ENCODE data around the gene ADORA1.

The ADORA1 gene

DNA sequence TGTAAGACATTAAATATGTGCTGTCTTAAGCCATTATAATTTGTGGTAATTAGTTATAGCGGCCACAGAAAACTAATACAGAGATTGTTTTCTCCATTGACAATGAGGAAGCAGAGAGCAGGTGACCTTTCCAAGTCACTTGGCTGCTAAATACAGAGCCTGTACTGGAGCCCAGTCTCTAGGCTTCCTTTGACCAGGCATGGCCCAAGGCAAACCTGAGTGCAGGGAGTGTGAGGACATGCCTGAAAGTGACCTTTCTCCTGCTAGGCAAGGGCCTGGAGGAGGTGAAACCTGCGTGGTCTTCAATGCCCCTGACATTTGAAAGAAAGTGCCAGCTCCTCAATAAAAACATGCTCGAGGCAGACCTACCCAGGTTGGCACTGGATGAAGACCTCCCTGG is 71.5 kb downstream of the ADORA1 start:
- no peaks in the 10 kb centered on the region for H3K9me3 ChIP-seq (ENCODE audit: control insufficient read depth in 1 of 2, low read length in 2 of 2)
- H3K27me3 ChIP-seq (ENCODE audit: control insufficient read depth in 1 of 2, insufficient read depth in 2 of 2, low read length in 2 of 2): no peaks in the 10 kb centered on the region
- no peak overlapping the region for H3K4me3 ChIP-seq (ENCODE audit: low read depth in 1 of 2, low read length in 2 of 2)
- H3K9ac ChIP-seq (ENCODE audit: low read depth in 1 of 2, low read length in 2 of 2): no peak overlapping the region
- H3K27ac ChIP-seq (ENCODE audit: low read depth, low read length): no peak overlapping the region
- H3K36me3 ChIP-seq (ENCODE audit: control insufficient read depth in 1 of 2, insufficient read depth in 2 of 2, low read length in 2 of 2): no peaks in the 10 kb centered on the region
- peaks cover 3 to 6% of the 10 kb centered on the region in 2 donors for H3K4me1 ChIP-seq (ENCODE audit: control insufficient read depth in 1 of 2, insufficient read depth in 2 of 2, low read length in 2 of 2)

DNA sequence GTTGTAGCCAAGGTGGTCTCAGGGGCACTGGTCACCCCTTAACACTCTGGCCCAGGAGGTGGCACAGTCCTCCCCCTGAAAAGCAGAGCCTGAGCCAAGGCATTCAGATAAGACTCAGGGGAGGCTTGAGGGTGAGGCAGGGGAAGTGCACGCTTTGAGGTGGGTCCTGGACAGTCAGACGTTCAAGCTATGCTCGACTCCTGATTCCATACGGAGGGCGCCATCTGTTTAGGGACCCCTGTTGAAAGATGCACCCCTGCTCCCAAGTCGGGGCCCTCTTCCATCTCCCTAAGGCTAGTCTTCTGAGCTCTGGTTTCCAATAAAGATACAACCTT is 71.9 kb downstream of the ADORA1 start:
- no peaks in the 10 kb centered on the region for H3K9me3 ChIP-seq (ENCODE audit: control insufficient read depth in 1 of 2, low read length in 2 of 2)
- peaks cover 3 to 6% of the 10 kb centered on the region in 2 donors for H3K4me1 ChIP-seq (ENCODE audit: control insufficient read depth in 1 of 2, insufficient read depth in 2 of 2, low read length in 2 of 2)
- H3K4me3 ChIP-seq (ENCODE audit: low read depth in 1 of 2, low read length in 2 of 2): no peak overlapping the region
- H3K36me3 ChIP-seq (ENCODE audit: control insufficient read depth in 1 of 2, insufficient read depth in 2 of 2, low read length in 2 of 2): no peaks in the 10 kb centered on the region
- H3K9ac ChIP-seq (ENCODE audit: low read depth in 1 of 2, low read length in 2 of 2): no peak overlapping the region
- no peak overlapping the region for H3K27ac ChIP-seq (ENCODE audit: low read depth, low read length)
- H3K27me3 ChIP-seq (ENCODE audit: control insufficient read depth in 1 of 2, insufficient read depth in 2 of 2, low read length in 2 of 2): no peaks in the 10 kb centered on the region

DNA sequence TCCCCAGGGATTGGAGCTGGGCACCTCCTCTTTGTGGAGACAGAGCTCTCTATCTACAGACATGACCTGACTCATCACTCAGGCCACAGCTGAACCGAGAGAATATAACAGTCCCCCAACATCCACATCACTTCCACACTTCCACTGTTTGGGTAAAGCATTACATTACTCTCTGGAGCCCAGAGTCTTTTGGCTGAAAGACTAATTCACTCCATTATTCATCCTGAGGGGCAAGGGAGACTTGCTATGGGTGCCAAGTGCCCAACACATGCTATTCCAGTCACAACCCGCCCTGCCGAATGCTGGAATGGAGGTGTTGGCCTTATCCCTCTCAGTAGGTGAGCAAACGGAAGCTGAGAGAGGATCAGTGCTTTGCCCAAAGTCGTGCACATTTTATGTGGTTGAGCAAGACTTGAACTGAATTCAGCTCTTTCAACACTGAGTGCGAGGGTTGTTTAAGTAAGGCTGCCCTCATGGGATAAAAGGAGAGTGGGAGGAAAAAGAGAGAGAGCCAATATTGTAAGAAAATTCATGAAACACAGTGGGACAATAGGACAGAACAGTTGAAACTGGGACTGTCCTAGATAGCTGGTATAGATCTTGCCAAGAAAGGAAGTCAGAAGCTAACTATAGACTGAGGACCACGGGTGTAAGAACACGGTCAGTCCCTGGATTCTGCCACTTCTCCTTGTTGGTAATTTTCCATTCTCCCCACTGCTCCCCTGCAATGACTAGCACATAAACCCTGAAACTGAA is 72.5 kb downstream of the ADORA1 start:
- no peaks in the 10 kb centered on the region for H3K36me3 ChIP-seq (ENCODE audit: control insufficient read depth in 1 of 2, insufficient read depth in 2 of 2, low read length in 2 of 2)
- H3K4me1 ChIP-seq (ENCODE audit: control insufficient read depth in 1 of 2, insufficient read depth in 2 of 2, low read length in 2 of 2): peaks cover 3 to 6% of the 10 kb centered on the region in 2 donors
- no peak overlapping the region for H3K27ac ChIP-seq (ENCODE audit: low read depth, low read length)
- H3K9me3 ChIP-seq (ENCODE audit: control insufficient read depth in 1 of 2, low read length in 2 of 2): no peaks in the 10 kb centered on the region
- no peak overlapping the region for H3K4me3 ChIP-seq (ENCODE audit: low read depth in 1 of 2, low read length in 2 of 2)
- no peaks in the 10 kb centered on the region for H3K27me3 ChIP-seq (ENCODE audit: control insufficient read depth in 1 of 2, insufficient read depth in 2 of 2, low read length in 2 of 2)
- H3K9ac ChIP-seq (ENCODE audit: low read depth in 1 of 2, low read length in 2 of 2): no peak overlapping the region

DNA sequence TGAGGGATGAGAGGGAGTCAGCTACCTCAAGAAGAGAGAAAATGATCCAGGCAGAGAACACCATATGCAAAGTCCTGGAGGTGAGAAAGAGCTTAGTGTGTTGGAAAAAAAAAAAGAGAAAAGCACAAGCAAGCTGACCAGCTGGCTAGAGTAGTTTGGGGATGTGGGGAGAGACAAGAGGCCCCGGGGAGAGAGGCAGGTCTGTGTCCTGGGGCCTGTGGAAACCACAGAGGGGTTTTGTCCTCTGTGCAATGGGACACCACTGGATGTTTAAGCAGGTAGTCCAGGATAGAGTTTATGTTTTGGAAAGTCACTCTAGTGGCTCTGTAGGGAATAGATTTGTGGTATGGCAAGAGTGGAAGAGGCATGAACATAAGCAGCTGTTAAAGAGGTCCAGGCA is 73.4 kb downstream of the ADORA1 start:
- Histone ChIP-seq H3K27ac (ENCODE audit: low read depth, low read length) (no peak overlapping the region), H3K36me3 (ENCODE audit: control insufficient read depth in 1 of 2, insufficient read depth in 2 of 2, low read length in 2 of 2) (no peaks in the 10 kb centered on the region), H3K4me3 (ENCODE audit: low read depth in 1 of 2, low read length in 2 of 2) (no peak overlapping the region), H3K4me1 (ENCODE audit: control insufficient read depth in 1 of 2, insufficient read depth in 2 of 2, low read length in 2 of 2) (peaks cover 0 to 6% of the 10 kb centered on the region in 2 donors), H3K9ac (ENCODE audit: low read depth in 1 of 2, low read length in 2 of 2) (no peak overlapping the region), H3K9me3 (ENCODE audit: control insufficient read depth in 1 of 2, low read length in 2 of 2) (no peaks in the 10 kb centered on the region), H3K27me3 (ENCODE audit: control insufficient read depth in 1 of 2, insufficient read depth in 2 of 2, low read length in 2 of 2) (no peaks in the 10 kb centered on the region)

DNA sequence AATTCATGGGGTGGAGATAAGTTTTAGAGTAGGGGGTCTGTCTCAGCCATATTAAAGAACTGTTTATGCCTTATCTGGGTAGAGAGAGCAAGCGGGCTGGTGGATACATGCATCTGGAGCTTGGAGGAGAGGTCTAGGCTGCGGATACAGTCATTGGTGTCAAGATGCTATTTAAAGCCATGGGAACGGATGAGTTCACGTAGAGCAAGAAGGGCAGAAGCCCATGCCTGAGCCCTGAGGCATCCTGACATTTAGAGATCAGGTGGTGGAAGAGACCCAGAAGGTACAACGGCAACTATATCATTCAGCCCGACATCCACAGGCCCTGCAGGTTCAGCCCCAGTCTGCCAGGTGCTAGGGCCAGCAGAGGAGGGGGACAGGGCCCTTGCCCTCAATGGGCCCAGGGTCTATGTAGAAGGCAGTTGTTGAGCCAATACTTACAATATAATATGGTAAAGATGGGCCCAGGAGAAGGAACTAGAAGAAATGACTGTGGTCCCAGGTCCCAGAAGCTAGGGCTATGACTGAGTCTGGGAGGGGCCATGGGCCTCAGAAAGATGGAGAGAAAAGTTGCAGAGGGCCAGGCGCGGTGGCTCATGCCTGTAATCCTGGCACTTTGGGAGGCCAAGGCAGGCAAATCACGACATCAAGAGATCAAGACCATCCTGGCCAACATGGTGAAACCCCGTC is 74.1 kb downstream of the ADORA1 start:
- Histone ChIP-seq H3K36me3 (ENCODE audit: control insufficient read depth in 1 of 2, insufficient read depth in 2 of 2, low read length in 2 of 2) (no peaks in the 10 kb centered on the region), H3K27me3 (ENCODE audit: control insufficient read depth in 1 of 2, insufficient read depth in 2 of 2, low read length in 2 of 2) (no peaks in the 10 kb centered on the region), H3K9ac (ENCODE audit: low read depth in 1 of 2, low read length in 2 of 2) (no peak overlapping the region), H3K27ac (ENCODE audit: low read depth, low read length) (no peak overlapping the region), H3K4me1 (ENCODE audit: control insufficient read depth in 1 of 2, insufficient read depth in 2 of 2, low read length in 2 of 2) (peaks cover 0 to 6% of the 10 kb centered on the region in 2 donors), H3K4me3 (ENCODE audit: low read depth in 1 of 2, low read length in 2 of 2) (no peak overlapping the region), H3K9me3 (ENCODE audit: control insufficient read depth in 1 of 2, low read length in 2 of 2) (no peaks in the 10 kb centered on the region)

DNA sequence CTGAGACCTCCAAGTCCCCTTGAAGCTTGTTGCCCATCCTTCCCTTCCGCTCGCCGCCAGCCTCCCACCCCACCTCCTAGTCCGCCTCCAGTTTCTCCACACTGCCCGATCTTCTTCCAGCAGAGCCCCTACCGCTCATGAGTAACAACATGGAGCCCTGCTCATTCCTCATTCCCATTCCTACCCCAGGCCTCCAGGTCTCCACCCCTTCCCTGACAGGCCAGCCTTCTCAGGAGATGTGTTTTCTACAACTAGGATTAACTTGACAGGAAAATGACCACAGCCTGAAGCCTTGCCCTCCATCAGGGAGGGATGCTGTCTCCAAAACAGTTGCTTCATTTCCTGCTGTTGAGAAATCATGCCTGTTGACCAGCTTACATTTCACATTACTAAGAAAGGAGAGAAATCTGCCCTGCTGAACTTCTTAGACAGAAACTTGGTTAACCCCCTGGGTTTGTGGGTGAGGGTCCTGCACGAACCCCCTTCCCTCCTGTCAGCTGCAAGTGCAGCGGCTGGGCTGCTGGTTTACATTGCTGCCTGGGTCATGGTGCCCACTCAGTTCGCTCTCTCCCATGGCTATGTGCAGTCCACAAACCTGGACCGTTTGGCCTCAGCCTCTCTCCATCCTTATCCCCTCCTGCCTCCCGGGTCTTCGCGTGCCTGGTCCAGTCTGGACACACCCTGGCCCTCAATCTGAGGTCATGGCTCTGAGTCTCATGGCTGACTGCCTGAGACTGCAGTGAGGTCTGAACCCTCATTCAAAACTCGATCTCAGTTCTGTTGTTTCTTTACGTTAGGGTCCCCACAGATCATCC is 75.1 kb downstream of the ADORA1 start:
- H3K9me3 ChIP-seq (ENCODE audit: control insufficient read depth in 1 of 2, low read length in 2 of 2): no peaks in the 10 kb centered on the region
- no peaks in the 10 kb centered on the region for H3K36me3 ChIP-seq (ENCODE audit: control insufficient read depth in 1 of 2, insufficient read depth in 2 of 2, low read length in 2 of 2)
- no peak overlapping the region for H3K4me3 ChIP-seq (ENCODE audit: low read depth in 1 of 2, low read length in 2 of 2)
- peaks cover 0 to 6% of the 10 kb centered on the region in 2 donors for H3K4me1 ChIP-seq (ENCODE audit: control insufficient read depth in 1 of 2, insufficient read depth in 2 of 2, low read length in 2 of 2)
- no peaks in the 10 kb centered on the region for H3K27me3 ChIP-seq (ENCODE audit: control insufficient read depth in 1 of 2, insufficient read depth in 2 of 2, low read length in 2 of 2)
- H3K27ac ChIP-seq (ENCODE audit: low read depth, low read length): no peak overlapping the region
- no peak overlapping the region for H3K9ac ChIP-seq (ENCODE audit: low read depth in 1 of 2, low read length in 2 of 2)

DNA sequence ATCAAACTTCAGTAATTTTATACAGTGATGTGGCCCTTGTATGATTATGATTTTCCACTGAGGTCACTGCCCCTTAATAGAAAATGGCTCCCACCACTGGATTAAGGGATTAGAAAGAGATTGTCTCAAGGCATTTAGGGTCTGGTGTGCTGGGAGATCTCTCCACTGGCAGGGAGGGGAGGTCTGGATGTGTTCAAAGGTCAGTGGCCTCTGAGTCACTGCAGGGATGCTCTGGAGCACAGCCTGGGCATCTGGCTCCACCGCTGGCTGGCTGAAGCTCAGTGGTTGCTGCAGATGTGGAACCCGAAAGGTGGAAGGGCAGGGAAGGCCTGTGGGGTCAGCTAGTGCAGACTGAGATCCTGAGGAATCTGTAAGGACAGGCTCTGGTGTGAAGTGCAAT is 77.2 kb downstream of the ADORA1 start:
- H3K27ac ChIP-seq (ENCODE audit: low read depth, low read length): no peak overlapping the region
- no peaks in the 10 kb centered on the region for H3K9me3 ChIP-seq (ENCODE audit: control insufficient read depth in 1 of 2, low read length in 2 of 2)
- no peaks in the 10 kb centered on the region for H3K36me3 ChIP-seq (ENCODE audit: control insufficient read depth in 1 of 2, insufficient read depth in 2 of 2, low read length in 2 of 2)
- H3K27me3 ChIP-seq (ENCODE audit: control insufficient read depth in 1 of 2, insufficient read depth in 2 of 2, low read length in 2 of 2): no peaks in the 10 kb centered on the region
- peaks cover 0 to 6% of the 10 kb centered on the region in 2 donors for H3K4me1 ChIP-seq (ENCODE audit: control insufficient read depth in 1 of 2, insufficient read depth in 2 of 2, low read length in 2 of 2)
- H3K9ac ChIP-seq (ENCODE audit: low read depth in 1 of 2, low read length in 2 of 2): no peak overlapping the region
- no peak overlapping the region for H3K4me3 ChIP-seq (ENCODE audit: low read depth in 1 of 2, low read length in 2 of 2)

DNA sequence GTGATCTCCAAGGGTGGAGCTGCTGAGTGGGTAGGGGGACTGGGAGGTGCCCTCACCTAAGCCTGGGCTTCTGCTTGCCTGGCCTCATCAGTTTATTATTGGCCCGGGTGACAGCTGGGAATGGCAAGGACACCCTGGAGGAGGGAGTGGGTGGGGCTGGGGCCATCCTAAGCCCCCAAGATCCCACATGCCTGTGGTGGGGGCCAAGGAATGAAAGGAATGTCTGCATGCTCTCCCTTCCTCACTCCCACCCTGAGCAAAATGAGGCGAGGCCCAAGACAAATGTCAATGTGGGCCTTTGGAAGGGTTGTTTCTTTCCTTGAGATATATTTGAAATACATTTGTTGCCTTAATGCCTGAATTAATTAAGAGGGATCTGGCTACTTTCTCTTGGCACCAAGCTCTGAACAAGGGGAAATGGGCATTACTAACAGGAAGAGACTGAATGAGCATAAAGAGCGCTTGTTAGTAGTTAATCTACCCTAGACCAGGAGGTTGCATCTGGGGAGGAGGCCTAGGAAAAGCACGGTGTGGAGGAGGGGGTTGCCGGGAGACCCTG is 78.7 kb downstream of the ADORA1 start:
- Histone ChIP-seq H3K27ac (ENCODE audit: low read depth, low read length) (no peak overlapping the region), H3K4me3 (ENCODE audit: low read depth in 1 of 2, low read length in 2 of 2) (no peak overlapping the region), H3K4me1 (ENCODE audit: control insufficient read depth in 1 of 2, insufficient read depth in 2 of 2, low read length in 2 of 2) (no peaks in the 10 kb centered on the region)

DNA sequence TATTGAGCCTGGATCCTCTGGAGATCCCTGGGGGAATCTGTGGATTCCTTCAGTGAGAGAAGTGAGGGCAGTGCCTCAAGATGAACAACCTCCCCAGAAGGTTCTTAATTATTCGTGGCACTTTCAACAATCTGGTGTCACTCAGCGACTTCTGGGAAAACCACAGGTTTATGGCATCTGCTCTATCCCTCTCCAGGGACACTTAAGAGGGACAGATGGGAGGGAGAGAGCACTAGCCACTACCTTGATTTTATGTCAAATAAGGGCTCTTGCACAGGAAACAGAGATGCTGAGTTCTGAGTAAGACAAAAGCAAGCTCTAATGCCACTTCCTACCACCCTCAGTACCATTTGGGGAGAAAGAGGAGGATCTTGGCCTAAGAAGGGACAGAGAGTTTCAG is 80.2 kb downstream of the ADORA1 start:
- Histone ChIP-seq H3K27ac (ENCODE audit: low read depth, low read length) (no peak overlapping the region), H3K4me1 (ENCODE audit: control insufficient read depth in 1 of 2, insufficient read depth in 2 of 2, low read length in 2 of 2) (no peaks in the 10 kb centered on the region), H3K27me3 (ENCODE audit: control insufficient read depth in 1 of 2, insufficient read depth in 2 of 2, low read length in 2 of 2) (no peaks in the 10 kb centered on the region), H3K9ac (ENCODE audit: low read depth in 1 of 2, low read length in 2 of 2) (no peak overlapping the region), H3K9me3 (ENCODE audit: control insufficient read depth in 1 of 2, low read length in 2 of 2) (no peaks in the 10 kb centered on the region), H3K36me3 (ENCODE audit: control insufficient read depth in 1 of 2, insufficient read depth in 2 of 2, low read length in 2 of 2) (no peaks in the 10 kb centered on the region), H3K4me3 (ENCODE audit: low read depth in 1 of 2, low read length in 2 of 2) (no peak overlapping the region)

More for the DNA sequence above, 78.7 kb downstream of the ADORA1 start:
- Histone ChIP-seq H3K27me3 (ENCODE audit: control insufficient read depth in 1 of 2, insufficient read depth in 2 of 2, low read length in 2 of 2) (no peaks in the 10 kb centered on the region), H3K36me3 (ENCODE audit: control insufficient read depth in 1 of 2, insufficient read depth in 2 of 2, low read length in 2 of 2) (no peaks in the 10 kb centered on the region), H3K9ac (ENCODE audit: low read depth in 1 of 2, low read length in 2 of 2) (no peak overlapping the region), H3K9me3 (ENCODE audit: control insufficient read depth in 1 of 2, low read length in 2 of 2) (no peaks in the 10 kb centered on the region)

DNA sequence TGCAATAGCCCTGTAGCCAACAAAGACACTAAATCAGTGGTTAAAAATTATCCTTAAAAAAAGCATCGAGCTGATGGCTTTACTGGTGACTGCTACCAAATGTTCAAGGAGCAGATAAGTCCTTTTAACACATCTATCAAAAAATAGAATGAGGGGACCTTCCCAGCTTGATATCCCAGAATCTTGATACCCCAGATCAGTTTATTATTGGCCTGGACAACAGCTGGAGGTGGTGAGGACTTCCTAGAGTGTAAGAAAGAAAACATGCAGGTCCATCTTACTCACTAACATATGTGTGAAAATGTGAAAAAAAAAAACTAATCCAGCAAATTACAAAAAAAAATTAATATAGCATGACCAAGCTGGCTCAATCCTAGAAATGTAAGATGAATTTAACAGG is 80.7 kb downstream of the ADORA1 start:
- Histone ChIP-seq H3K27ac (ENCODE audit: low read depth, low read length) (no peak overlapping the region), H3K27me3 (ENCODE audit: control insufficient read depth in 1 of 2, insufficient read depth in 2 of 2, low read length in 2 of 2) (peaks cover 0 to 2% of the 10 kb centered on the region in 2 donors), H3K4me3 (ENCODE audit: low read depth in 1 of 2, low read length in 2 of 2) (no peak overlapping the region), H3K9ac (ENCODE audit: low read depth in 1 of 2, low read length in 2 of 2) (no peak overlapping the region), H3K36me3 (ENCODE audit: control insufficient read depth in 1 of 2, insufficient read depth in 2 of 2, low read length in 2 of 2) (no peaks in the 10 kb centered on the region), H3K9me3 (ENCODE audit: control insufficient read depth in 1 of 2, low read length in 2 of 2) (no peaks in the 10 kb centered on the region), H3K4me1 (ENCODE audit: control insufficient read depth in 1 of 2, insufficient read depth in 2 of 2, low read length in 2 of 2) (no peaks in the 10 kb centered on the region)

Data from duodenal mucosa (tissue), 2 donors.